Esophagus muscularis mucosa (tissue), 3 donors: ENCODE results near the gene COL6A1.

Experiments used
- CTCF ChIP-seq, 3 experiments: fragments of 200-600 bp in 2 of 3; fragments of 450-650 bp in 1 of 3; sonication (generic) in 2 of 3; IDR thresholded peaks; one replicate each; pipeline ENCODE4 v1.5.1; 2017 to 2019; ENCODE audit warnings: antibody characterized with exemption in 3 of 3, mild to moderate bottlenecking in 2 of 3, moderate library complexity in 1 of 3
- EP300 ChIP-seq: sonication (generic); formaldehyde crosslinking; IDR thresholded peaks from one replicate; pipeline ENCODE4 v1.6.1; 2017; ENCODE audit warnings: antibody characterized with exemption

DNA sequence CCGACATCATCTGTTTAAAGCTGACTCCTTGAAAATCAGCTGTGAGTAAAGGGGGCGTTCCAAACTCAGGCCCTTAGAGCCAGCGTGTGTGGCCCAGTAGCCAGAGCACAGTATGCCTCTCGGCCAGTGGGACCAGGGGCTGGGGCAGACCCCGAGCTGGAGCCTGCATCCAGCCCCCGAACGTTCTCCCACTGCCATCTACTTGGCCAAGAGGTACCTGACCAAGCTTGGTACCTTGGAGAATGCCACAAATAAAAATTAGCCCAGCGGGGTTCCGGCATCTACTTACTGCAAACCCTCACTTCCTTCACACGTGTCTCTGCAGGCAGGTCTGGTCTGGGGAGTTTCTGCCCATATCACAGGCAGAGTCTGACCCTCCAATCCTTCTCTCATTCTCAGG is 59.6 kb downstream of the COL6A1 start:
- no peak for TF ChIP-seq CTCF (IDR thresholded peaks at IDR 0.05)
- no peak for TF ChIP-seq EP300
